ENCODE measurements around the gene TFR2.

DNA sequence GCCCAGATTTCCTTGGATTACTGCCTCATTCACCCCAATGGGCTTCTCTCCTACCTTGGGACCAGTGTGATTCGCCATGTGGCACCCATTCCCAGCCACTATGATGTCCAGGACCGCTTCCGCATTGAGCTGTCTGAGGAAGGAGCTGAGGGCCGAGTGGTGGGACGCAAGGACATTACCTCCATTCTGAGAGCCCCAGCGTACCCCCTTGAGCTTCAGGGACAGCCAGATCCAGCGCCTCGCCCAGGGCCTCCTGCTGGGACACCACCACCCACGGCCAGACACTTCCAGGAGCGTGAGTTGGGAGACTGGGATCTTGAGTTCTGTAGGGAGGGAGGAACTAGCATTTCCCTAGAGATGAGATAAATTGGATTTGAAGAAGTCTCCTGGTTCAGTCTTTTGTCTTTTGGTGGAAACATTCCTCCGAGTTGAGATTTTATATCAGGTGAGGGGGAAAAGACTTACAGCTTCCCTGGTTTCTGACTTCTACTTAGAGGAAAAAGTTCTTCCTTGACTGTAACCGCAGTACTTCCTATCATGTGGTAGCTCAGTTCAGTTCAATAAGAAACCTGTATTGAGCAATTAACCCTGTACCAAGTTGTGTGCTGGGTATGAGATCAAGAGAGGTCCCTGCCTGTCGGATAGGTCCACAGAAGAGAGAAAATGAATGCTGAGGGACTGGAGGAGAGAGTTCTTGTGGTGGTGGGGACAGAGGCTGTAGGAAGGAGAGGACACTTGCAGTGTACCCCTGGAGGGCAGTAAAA is 27.8 kb downstream of the TFR2 start:
- TF ChIP-seq, protein P1, sequence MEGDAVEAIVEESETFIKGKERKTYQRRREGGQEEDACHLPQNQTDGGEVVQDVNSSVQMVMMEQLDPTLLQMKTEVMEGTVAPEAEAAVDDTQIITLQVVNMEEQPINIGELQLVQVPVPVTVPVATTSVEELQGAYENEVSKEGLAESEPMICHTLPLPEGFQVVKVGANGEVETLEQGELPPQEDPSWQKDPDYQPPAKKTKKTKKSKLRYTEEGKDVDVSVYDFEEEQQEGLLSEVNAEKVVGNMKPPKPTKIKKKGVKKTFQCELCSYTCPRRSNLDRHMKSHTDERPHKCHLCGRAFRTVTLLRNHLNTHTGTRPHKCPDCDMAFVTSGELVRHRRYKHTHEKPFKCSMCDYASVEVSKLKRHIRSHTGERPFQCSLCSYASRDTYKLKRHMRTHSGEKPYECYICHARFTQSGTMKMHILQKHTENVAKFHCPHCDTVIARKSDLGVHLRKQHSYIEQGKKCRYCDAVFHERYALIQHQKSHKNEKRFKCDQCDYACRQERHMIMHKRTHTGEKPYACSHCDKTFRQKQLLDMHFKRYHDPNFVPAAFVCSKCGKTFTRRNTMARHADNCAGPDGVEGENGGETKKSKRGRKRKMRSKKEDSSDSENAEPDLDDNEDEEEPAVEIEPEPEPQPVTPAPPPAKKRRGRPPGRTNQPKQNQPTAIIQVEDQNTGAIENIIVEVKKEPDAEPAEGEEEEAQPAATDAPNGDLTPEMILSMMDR (IDR thresholded peaks at IDR 0.05): no peak
- no peak for TF ChIP-seq ZFX (IDR thresholded peaks at IDR 0.05; ENCODE audit: borderline replicate concordance)

All from 22Rv1 (cell line).